Thyroid gland (tissue), 4 donors: Measurements from ENCODE around the gene CFAP410.

Source experiments
- CTCF ChIP-seq, 6 experiments: fragments of 200-600 bp in 3 of 6; fragments of 450-650 bp in 3 of 6; sonication (generic) in 3 of 6; IDR thresholded peaks; one replicate each; pipeline ENCODE4 v1.5.1; 2016 to 2019; ENCODE audit warnings: antibody characterized with exemption in 6 of 6, mild to moderate bottlenecking in 2 of 6, inconsistent platforms in 1 of 6, moderate library complexity in 1 of 6
- POLR2A ChIP-seq, 2 donors: fragments of 450-650 bp; IDR thresholded peaks; one replicate each; pipeline ENCODE4 v1.6.1; 2017; ENCODE audit warnings: antibody characterized with exemption in 2 of 2, mild to moderate bottlenecking in 2 of 2, moderate library complexity in 1 of 2

- TF ChIP-seq CTCF (IDR thresholded peaks at IDR 0.05): no peak
- no peak for TF ChIP-seq POLR2A (IDR thresholded peaks at IDR 0.05)
Observed at GRCh38 chr21:44313451-44313850, 25.7 kb downstream of the CFAP410 start.
